C4-2B (cell line): ENCODE results near the gene DDX50.
"Not testable (repeated sequence)": the region's sequence is repeated elsewhere in the genome, so short reads cannot be mapped to it uniquely, and the experiment has no call there.

Experiments used
- H3K27ac ChIP-seq: fragments of 450-650 bp; 2 replicates; pipeline ENCODE4 v1.5.1; 2017
- CTCF ChIP-seq: fragments of 450-650 bp; conservative IDR thresholded peaks from 2 replicates; pipeline ENCODE4 v1.5.1; 2017; ENCODE audit warnings: mild to moderate bottlenecking
- ZFX ChIP-seq: fragments of 450-650 bp; IDR thresholded peaks from 2 replicates; pipeline ENCODE4 v1.6.1; 2017

DDX50 gene

GRCh38 chr10:68901105-68901927 is at the start of gene DDX50:
TSS of gene DDX50 (plus strand) at chr10:68901315. CDS start at chr10:68901385, 70 bp downstream.
- peak within 1 kb of the TSS; percentile 99 for H3K27ac ChIP-seq
- no peak; the same call in 1 of the 2 replicates for TF ChIP-seq CTCF
- TF ChIP-seq ZFX, result peak; percentile 78

GRCh38 chr10:68856352-68856751 is 44.8 kb upstream of the DDX50 start:
- no peak overlapping the region for H3K27ac ChIP-seq
- TF ChIP-seq CTCF (no peak), ZFX (no peak)

DNA sequence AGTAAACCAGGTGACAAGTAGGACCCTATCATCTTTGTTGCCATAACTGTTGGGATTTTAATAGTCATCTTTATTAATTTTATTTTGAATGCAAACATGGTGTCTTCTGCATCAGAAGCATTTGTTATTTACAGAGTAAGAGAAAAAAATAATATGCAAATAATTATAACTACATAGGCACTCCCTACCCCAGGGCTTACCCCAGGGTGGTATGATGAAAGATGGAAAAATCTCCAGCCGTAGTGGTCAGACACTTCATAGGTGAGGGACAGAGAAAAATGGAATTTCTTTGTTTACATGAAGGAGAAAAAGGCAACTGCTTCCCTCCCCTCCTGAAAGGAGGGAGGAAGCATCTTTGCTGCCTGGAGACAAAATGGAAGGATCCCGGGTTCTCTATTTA is 44.1 kb upstream of the DDX50 start:
- no peak overlapping the region for H3K27ac ChIP-seq
- TF ChIP-seq ZFX (no peak), CTCF (no peak)

GRCh38 chr10:68861253-68861652 is 39.9 kb upstream of the DDX50 start:
- no peak overlapping the region for H3K27ac ChIP-seq
- TF ChIP-seq ZFX (no peak), CTCF (no peak)

- H3K27ac ChIP-seq, result no peak overlapping the region
- TF ChIP-seq ZFX (no peak), CTCF (no peak)
Measured at GRCh38 chr10:68864611-68865010, 36.5 kb upstream of the DDX50 start.

GRCh38 chr10:68868173-68868572 is 32.9 kb upstream of the DDX50 start:
- not testable (repeated sequence) for H3K27ac ChIP-seq

DNA sequence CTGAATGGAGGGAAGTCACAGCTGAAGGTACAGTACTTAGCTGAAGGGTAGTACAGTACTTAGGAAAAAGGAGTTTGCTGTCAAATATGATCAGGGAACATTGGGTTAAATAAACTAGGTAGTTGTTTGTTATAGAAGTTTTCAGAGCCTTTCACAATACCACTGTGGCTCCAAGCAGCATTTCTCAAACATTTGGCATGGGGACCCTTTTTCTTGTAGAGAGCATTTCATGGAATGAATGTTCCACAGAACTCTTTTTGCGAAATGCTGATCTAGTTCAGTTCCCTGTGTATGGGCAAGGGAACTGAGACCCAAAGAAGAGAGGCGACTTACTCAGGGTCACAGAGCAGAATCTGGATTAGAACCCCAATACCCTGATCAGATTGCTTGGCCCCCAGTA is 31.5 kb upstream of the DDX50 start:
- TF ChIP-seq ZFX (no peak), CTCF (no peak)

DNA sequence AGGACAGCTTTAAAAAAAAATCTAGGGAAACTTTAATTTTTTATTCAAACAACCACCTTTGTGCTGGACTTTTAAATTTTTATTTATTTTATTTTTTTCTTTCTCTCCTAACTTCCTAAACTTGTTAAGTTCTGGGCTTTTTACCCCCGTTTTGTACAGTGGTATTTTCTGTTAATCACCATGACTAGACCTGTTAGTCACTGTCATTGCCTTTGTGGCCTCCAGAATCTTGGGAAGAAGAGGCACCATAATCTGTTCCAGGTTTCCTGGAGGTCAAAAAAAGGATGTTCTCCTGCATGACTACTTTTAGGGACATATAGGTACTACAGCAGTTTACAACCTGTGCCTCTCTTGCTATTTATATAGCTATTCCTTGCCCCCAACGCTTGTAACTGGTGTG is 31.1 kb upstream of the DDX50 start:
- TF ChIP-seq ZFX, result no peak
- no peak for TF ChIP-seq CTCF
- H3K27ac ChIP-seq, result no peak overlapping the region

More for the DNA sequence above, 31.5 kb upstream of the DDX50 start:
- no peak overlapping the region for H3K27ac ChIP-seq
